Measurements from ENCODE around the gene SIAH1. TPM values are rescaled to one million over a fixed set of nuclear protein-coding genes. Genes with fewer than 3 reads are reported as not detected.
"Not testable (repeated sequence)": the region's sequence is repeated elsewhere in the genome, so short reads cannot be mapped to it uniquely, and the experiment has no call there.

SIAH1 gene
- total and polyA plus RNA-seq, 7 donors = 10.4 to 26.0 (median 16.7) TPM

DNA sequence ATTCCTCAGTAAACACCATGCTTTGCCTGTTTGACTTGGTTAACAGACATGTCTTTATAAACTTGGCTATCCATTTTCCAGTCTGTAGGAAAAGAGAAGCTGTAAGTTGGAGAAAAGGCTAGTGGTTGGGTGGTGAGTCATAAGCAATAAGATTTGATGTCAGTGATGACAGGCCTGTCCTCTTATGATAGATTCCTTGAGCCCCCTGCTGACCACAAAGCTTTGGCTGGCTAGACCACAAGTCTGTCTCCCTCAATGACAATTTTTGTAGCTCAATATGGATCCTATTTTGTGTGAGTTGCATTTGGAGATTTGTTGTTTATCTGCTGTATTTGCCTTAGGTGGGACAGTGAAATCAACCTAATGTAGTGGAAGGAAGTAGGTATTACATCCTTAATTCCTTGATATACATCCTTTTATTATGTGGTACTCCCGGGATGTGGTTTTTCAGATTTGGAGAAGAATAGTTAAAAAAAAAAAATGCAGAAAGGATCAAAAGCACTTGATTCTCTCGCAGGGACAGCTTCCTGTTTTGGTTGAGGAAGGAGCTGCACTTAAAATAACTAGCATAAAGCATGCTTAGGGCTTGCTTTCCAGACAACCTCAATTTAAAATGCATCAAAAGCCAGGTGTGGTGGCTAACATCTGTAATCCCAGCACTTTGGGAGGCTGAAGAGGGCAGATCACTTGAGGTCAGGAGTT is 67.4 kb downstream of the SIAH1 start:
- TF ChIP-seq, protein P1, sequence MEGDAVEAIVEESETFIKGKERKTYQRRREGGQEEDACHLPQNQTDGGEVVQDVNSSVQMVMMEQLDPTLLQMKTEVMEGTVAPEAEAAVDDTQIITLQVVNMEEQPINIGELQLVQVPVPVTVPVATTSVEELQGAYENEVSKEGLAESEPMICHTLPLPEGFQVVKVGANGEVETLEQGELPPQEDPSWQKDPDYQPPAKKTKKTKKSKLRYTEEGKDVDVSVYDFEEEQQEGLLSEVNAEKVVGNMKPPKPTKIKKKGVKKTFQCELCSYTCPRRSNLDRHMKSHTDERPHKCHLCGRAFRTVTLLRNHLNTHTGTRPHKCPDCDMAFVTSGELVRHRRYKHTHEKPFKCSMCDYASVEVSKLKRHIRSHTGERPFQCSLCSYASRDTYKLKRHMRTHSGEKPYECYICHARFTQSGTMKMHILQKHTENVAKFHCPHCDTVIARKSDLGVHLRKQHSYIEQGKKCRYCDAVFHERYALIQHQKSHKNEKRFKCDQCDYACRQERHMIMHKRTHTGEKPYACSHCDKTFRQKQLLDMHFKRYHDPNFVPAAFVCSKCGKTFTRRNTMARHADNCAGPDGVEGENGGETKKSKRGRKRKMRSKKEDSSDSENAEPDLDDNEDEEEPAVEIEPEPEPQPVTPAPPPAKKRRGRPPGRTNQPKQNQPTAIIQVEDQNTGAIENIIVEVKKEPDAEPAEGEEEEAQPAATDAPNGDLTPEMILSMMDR (IDR thresholded peaks at IDR 0.05) = no peak
- DNase-seq = no peak
- H3K4me1 ChIP-seq = peaks cover 13% of the 10 kb centered on the region
- WGBS, 3 donors = 66 to 89% (median 70%) methylated on average over 2 of the region's 2 CpGs
- H3K4me3 ChIP-seq = no peak overlapping the region
- H3K27me3 ChIP-seq (ENCODE audit: insufficient read depth in 3 of 3, low read length in 2 of 3) = no peaks in the 10 kb centered on the region
- H3K27ac ChIP-seq = no peak overlapping the region
- H3K36me3 ChIP-seq (ENCODE audit: insufficient read depth in 1 of 2, low read depth in 1 of 2) = peaks cover 2 to 9% of the 10 kb centered on the region in 2 donors
- ATAC-seq = peak in 1 of 4 donors; percentile 53
- H3K9me3 ChIP-seq = no peaks in the 10 kb centered on the region
- intact Hi-C loops (cut with DNase I) = no loop called here

GRCh38 chr16:48317026-48317425 is 68.2 kb downstream of the SIAH1 start:
- Histone ChIP-seq H3K27me3 (ENCODE audit: insufficient read depth in 3 of 3, low read length in 2 of 3) (no peaks in the 10 kb centered on the region), H3K9me3 (peaks cover 2% of the 10 kb centered on the region), H3K4me3 (no peak overlapping the region), H3K4me1 (peaks cover 13% of the 10 kb centered on the region), H3K36me3 (ENCODE audit: insufficient read depth in 1 of 2, low read depth in 1 of 2) (peaks cover 0 to 2% of the 10 kb centered on the region in 2 donors), H3K27ac (no peak overlapping the region)
- DNase-seq (no peak), ATAC-seq (no peak)
- TF ChIP-seq, protein P1 (IDR thresholded peaks at IDR 0.05) = no peak
- intact Hi-C loops (cut with DNase I) = no loop called here
- WGBS, 3 donors = 85 to 91% (median 87%) methylated on average over 1 of the region's 1 CpG

DNA sequence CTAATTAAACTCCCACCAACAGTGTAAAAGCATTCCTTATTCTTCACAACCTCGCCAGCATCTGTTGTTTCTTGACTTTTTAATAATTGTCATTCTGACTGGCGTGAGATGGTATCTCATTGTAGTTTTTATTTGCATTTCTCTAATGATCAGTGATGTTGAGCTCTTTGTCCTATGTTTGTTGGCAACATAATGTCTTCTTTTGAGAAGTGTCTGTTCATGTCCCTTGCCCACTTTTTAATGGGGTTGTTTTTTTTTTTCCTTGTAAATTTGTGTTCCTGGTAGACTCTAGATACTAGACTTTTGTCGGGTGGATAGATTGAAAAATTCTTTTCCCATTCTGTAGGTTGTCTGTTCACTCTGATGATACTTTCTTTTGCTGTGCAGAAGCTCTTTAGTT is 71.3 kb downstream of the SIAH1 start:
- 98 to 100% (median 98%) methylated on average over 3 of the region's 3 CpGs for WGBS, 3 donors
- H3K4me1 ChIP-seq; ATAC-seq; intact Hi-C loops (cut with DNase I); H3K27ac ChIP-seq; DNase-seq; H3K36me3 ChIP-seq (ENCODE audit: insufficient read depth in 1 of 2, low read depth in 1 of 2); H3K4me3 ChIP-seq; H3K27me3 ChIP-seq (ENCODE audit: insufficient read depth in 3 of 3, low read length in 2 of 3): not testable (repeated sequence)
- peaks cover 29% of the 10 kb centered on the region for H3K9me3 ChIP-seq

DNA sequence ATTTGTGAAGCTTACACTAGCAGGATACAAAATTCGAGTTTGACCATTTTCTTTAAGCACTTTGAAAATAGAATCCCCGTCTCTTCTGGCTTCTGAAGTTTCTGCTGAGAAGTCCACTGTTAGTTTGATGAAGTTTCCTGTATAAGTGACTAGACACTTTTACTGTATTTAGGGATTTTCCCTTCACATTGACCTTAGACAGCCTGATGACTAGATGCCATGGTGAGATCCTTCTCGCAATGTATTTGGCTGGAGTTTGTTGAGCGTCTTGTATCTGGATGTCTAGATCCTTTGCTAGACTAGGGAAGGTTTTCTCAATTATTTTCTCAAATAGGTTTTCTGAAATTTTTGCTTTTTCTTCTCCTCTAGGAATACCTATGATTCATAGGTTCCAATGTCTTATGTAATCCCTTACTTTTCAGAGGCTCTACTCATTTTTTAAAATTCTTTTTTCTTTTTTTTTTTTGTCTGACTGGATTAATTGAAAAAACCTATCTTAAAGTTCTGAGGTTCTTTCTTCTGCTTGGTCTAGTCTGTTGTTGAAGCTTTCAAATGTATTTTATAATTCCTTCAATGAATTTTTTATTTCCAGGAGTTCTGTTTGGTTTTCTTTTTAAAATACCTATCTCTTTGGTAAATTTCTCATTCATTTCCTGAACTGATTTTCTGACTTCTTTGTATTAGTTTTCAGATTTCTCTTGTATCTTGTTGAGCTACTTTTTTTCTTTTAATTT is 74.1 kb downstream of the SIAH1 start:
- H3K9me3 ChIP-seq = peaks cover 33% of the 10 kb centered on the region
- H3K36me3 ChIP-seq (ENCODE audit: insufficient read depth in 1 of 2, low read depth in 1 of 2) = peaks cover 5 to 29% of the 10 kb centered on the region in 2 donors
- no peak overlapping the region for H3K4me3 ChIP-seq
- intact Hi-C loops (cut with DNase I) = no loop called here
- TF ChIP-seq, protein P1 (IDR thresholded peaks at IDR 0.05) = no peak
- ATAC-seq (no peak), DNase-seq (no peak)
- no peaks in the 10 kb centered on the region for H3K4me1 ChIP-seq
- H3K27ac ChIP-seq = no peak overlapping the region
- WGBS, 3 donors = 97 to 99% (median 99%) methylated on average over 4 of the region's 4 CpGs
- no peaks in the 10 kb centered on the region for H3K27me3 ChIP-seq (ENCODE audit: insufficient read depth in 3 of 3, low read length in 2 of 3)

Other genes starting within 250 kb of the SIAH1 start
- gene ABCC12, start 229.4 kb downstream of the SIAH1 start, total RNA-seq = under 1 TPM; 0.23 to 0.94 (median 0.46) TPM
- gene ABCC12, start 229.4 kb downstream of the SIAH1 start, polyA plus RNA-seq = under 1 TPM; 0.07 to 0.51 (median 0.10) TPM
- 10 to 100 TPM; 46.5 to 68.0 (median 59.3) TPM for gene LONP2, start 141.1 kb downstream of the SIAH1 start, total RNA-seq
- 10 to 100 TPM; 15.2 to 32.8 (median 16.4) TPM for gene LONP2, start 141.1 kb downstream of the SIAH1 start, polyA plus RNA-seq
- under 1 TPM in 3 of 4 donors, not detected in 1; 0.18 to 0.22 (median 0.21) TPM for gene ABCC11, start 137.9 kb downstream of the SIAH1 start, total RNA-seq
- gene ABCC11, start 137.9 kb downstream of the SIAH1 start, polyA plus RNA-seq = under 1 TPM; 0.05 to 0.12 (median 0.11) TPM
- gene N4BP1, start 224.8 kb upstream of the SIAH1 start, total RNA-seq = 10 to 100 TPM; 13.9 to 24.3 (median 17.4) TPM
- gene N4BP1, start 224.8 kb upstream of the SIAH1 start, polyA plus RNA-seq = 10 to 100 TPM in 2 of 3 donors, 1 to 10 TPM in 1; 7.0 to 17.5 (median 15.5) TPM

Data from psoas muscle (tissue), 8 donors.